Peyer's patch (tissue), 4 donors: ENCODE data around the gene STPG1.

ENCODE experiments used
- CTCF ChIP-seq, 6 experiments: fragments of 450-650 bp in 4 of 6; fragments of 200-600 bp in 2 of 6; sonication (generic) in 1 of 6; IDR thresholded peaks; one replicate each; pipeline ENCODE4 v1.5.1; 2017 to 2019; ENCODE audit warnings: antibody characterized with exemption in 6 of 6, mild to moderate bottlenecking in 3 of 6, moderate library complexity in 1 of 6
- POLR2A ChIP-seq, 2 donors: fragments of 450-650 bp; IDR thresholded peaks; one replicate each; pipeline ENCODE4 v1.5.1; 2017; ENCODE audit warnings: antibody characterized with exemption in 2 of 2, mild to moderate bottlenecking in 2 of 2, moderate library complexity in 2 of 2

- no peak for TF ChIP-seq CTCF (IDR thresholded peaks at IDR 0.05)
- TF ChIP-seq POLR2A (IDR thresholded peaks at IDR 0.05), result no peak
Observed at GRCh38 chr1:24387636-24388175, 25.9 kb downstream of the STPG1 start.
